Stimulated activated CD4-positive, alpha-beta T cell treated with anti-CD3 and anti-CD28 coated beads, TNF-alpha, amount 100 ng/mL, for 4 hours (primary cell): ENCODE data around the gene SLC22A14.
"Not testable (repeated sequence)": the region's sequence is repeated elsewhere in the genome, so short reads cannot be mapped to it uniquely, and the experiment has no call there.

ENCODE experiments used
- DNase-seq, 3 experiments: peaks; one replicate each; pipeline ENCODE4 v3.0.0-alpha.2; 2020; ENCODE audit warnings: low read depth in 3 of 3

The SLC22A14 gene

GRCh38 chr3:38313263-38313662 is 31.2 kb downstream of the SLC22A14 start:
- DNase-seq = no peak

GRCh38 chr3:38313695-38314094 is 31.6 kb downstream of the SLC22A14 start:
- no peak for DNase-seq

- DNase-seq = no peak
Measured at GRCh38 chr3:38314112-38314763, 32.1 kb downstream of the SLC22A14 start.

GRCh38 chr3:38314764-38315487 is 32.8 kb downstream of the SLC22A14 start:
- no peak for DNase-seq

GRCh38 chr3:38315488-38316230 is 33.6 kb downstream of the SLC22A14 start:
- no peak for DNase-seq

- DNase-seq = no peak
Measured at GRCh38 chr3:38316356-38317191, 34.5 kb downstream of the SLC22A14 start.

GRCh38 chr3:38317192-38317759 is 35.2 kb downstream of the SLC22A14 start:
- no peak for DNase-seq

- DNase-seq = no peak
Measured at GRCh38 chr3:38318766-38319671, 36.9 kb downstream of the SLC22A14 start.

GRCh38 chr3:38320638-38321037 is 38.5 kb downstream of the SLC22A14 start:
- not testable (repeated sequence) for DNase-seq

GRCh38 chr3:38323060-38323459 is 41.0 kb downstream of the SLC22A14 start:
- no peak for DNase-seq

GRCh38 chr3:38325256-38325655 is 43.2 kb downstream of the SLC22A14 start:
- DNase-seq = no peak

GRCh38 chr3:38327335-38328009 is 45.4 kb downstream of the SLC22A14 start:
- DNase-seq = no peak

GRCh38 chr3:38331257-38332022 is 49.3 kb downstream of the SLC22A14 start:
- DNase-seq = no peak

- no peak for DNase-seq
Measured at GRCh38 chr3:38332201-38332600, 50.1 kb downstream of the SLC22A14 start.

GRCh38 chr3:38334142-38335055 is 52.3 kb downstream of the SLC22A14 start:
- DNase-seq = no peak

- DNase-seq = no peak
Measured at GRCh38 chr3:38335263-38335662, 53.2 kb downstream of the SLC22A14 start.

GRCh38 chr3:38337703-38338102 is 55.6 kb downstream of the SLC22A14 start:
- no peak for DNase-seq
